Measurements from ENCODE around the gene FTCD. TPM values are rescaled to one million over a fixed set of nuclear protein-coding genes. Genes with fewer than 3 reads are reported as not detected.

FTCD gene
- polyA plus RNA-seq, 1 experiment = 0.06 TPM

- CTCF ChIA-PET = interaction anchor here (1.0 to 3.5 kb wide), 5 partner anchors 8 to 128 kb away, joined by 3 to 21 read pairs (median 3); no protein-coding TSS in a partner anchor
- Histone ChIP-seq H3K27me3 (ENCODE audit: control insufficient read depth, insufficient read depth, low read length) (no peaks in the 10 kb centered on the region), H3K4me3 (ENCODE audit: low read depth, low read length) (peak overlapping the region; percentile 88), H3K36me3 (ENCODE audit: control insufficient read depth, insufficient read depth, low read length) (no peaks in the 10 kb centered on the region)
- no peak for DNase-seq (ENCODE audit: low read depth)
- POLR2A ChIA-PET = no interaction called here
- TF ChIP-seq CTCF (IDR thresholded peaks at IDR 0.05; ENCODE audit: insufficient read depth, low read depth, low read length) = no peak
These were observed 55.4 kb downstream of the FTCD start for GRCh38 chr21:46100020-46100419.

- Histone ChIP-seq H3K36me3 (ENCODE audit: control insufficient read depth, insufficient read depth, low read length) (no peaks in the 10 kb centered on the region), H3K4me3 (ENCODE audit: low read depth, low read length) (peak overlapping the region; percentile 88), H3K27me3 (ENCODE audit: control insufficient read depth, insufficient read depth, low read length) (no peaks in the 10 kb centered on the region)
- POLR2A ChIA-PET = no interaction called here
- TF ChIP-seq CTCF (IDR thresholded peaks at IDR 0.05; ENCODE audit: insufficient read depth, low read depth, low read length) = peak; percentile 29
- DNase-seq (ENCODE audit: low read depth) = no peak
- CTCF ChIA-PET = interaction anchor here (0.6 to 3.5 kb wide), 4 partner anchors 9 to 214 kb away, joined by 3 to 21 read pairs (median 4); no protein-coding TSS in a partner anchor
These were observed 55.9 kb downstream of the FTCD start for GRCh38 chr21:46099476-46099875.

- Histone ChIP-seq H3K36me3 (ENCODE audit: control insufficient read depth, insufficient read depth, low read length) (no peaks in the 10 kb centered on the region), H3K4me3 (ENCODE audit: low read depth, low read length) (peak overlapping the region; percentile 88), H3K27me3 (ENCODE audit: control insufficient read depth, insufficient read depth, low read length) (no peaks in the 10 kb centered on the region)
- DNase-seq (ENCODE audit: low read depth) = no peak
- CTCF ChIA-PET = interaction anchor here (1.3 to 3.5 kb wide), 3 partner anchors 10 to 126 kb away, joined by 3 to 21 read pairs (median 3); no protein-coding TSS in a partner anchor
- TF ChIP-seq CTCF (IDR thresholded peaks at IDR 0.05; ENCODE audit: insufficient read depth, low read depth, low read length) = no peak
- POLR2A ChIA-PET = no interaction called here
These were observed 56.9 kb downstream of the FTCD start for GRCh38 chr21:46098303-46099141.

- POLR2A ChIA-PET = interaction anchor here (0.6 kb wide), 1 partner anchor 123 kb away, joined by 3 read pairs; no protein-coding TSS in a partner anchor
- Histone ChIP-seq H3K4me3 (ENCODE audit: low read depth, low read length) (peak within 1 kb of the TSS; percentile 88), H3K27me3 (ENCODE audit: control insufficient read depth, insufficient read depth, low read length) (no peaks in the 10 kb centered on the region), H3K36me3 (ENCODE audit: control insufficient read depth, insufficient read depth, low read length) (no peaks in the 10 kb centered on the region)
- CTCF ChIA-PET = interaction anchor here (0.7 to 3.5 kb wide), 5 partner anchors 14 to 125 kb away, joined by 3 to 21 read pairs (median 6); no protein-coding TSS in a partner anchor
- DNase-seq (ENCODE audit: low read depth) = no peak
- TF ChIP-seq CTCF (IDR thresholded peaks at IDR 0.05; ENCODE audit: insufficient read depth, low read depth, low read length) = no peak
These were observed 57.8 kb downstream of the FTCD start, which contains the start of gene COL6A2 for GRCh38 chr21:46097336-46098293. TSS of gene COL6A2 (plus strand) at chr21:46098112.

Data from BJ (cell line).